ENCODE results near the gene BRCA2. TPM values are rescaled to one million over a fixed set of nuclear protein-coding genes. Genes with fewer than 3 reads are reported as not detected.
A peak's percentile ranks its signal among the peaks of the same experiment; 100 is the strongest.

Gene BRCA2
- total RNA-seq, 1 donor from 2014 or later = 0.53 TPM

- no peaks in the 10 kb centered on the region for H3K27me3 ChIP-seq (ENCODE audit: control insufficient read depth, insufficient read depth, low read length)
- DNase-seq (ENCODE audit: low read depth) (peak; percentile 39), FAIRE-seq (no peak)
- no peak overlapping the region for H3K4me3 ChIP-seq (ENCODE audit: low read depth, low read length)
- peak; percentile 68 for TF ChIP-seq CTCF (IDR thresholded peaks at IDR 0.05; ENCODE audit: insufficient read depth, low read length, severe bottlenecking)
- H3K36me3 ChIP-seq (ENCODE audit: control insufficient read depth, insufficient read depth, low read length) = no peaks in the 10 kb centered on the region
These were observed 66.2 kb downstream of the BRCA2 start for GRCh38 chr13:32381539-32381938.

GRCh38 chr13:32383836-32384618 lies 68.7 kb downstream of the BRCA2 start:
- no peak for DNase-seq (ENCODE audit: low read depth)
- Histone ChIP-seq H3K4me3 (ENCODE audit: low read depth, low read length) (no peak overlapping the region), H3K36me3 (ENCODE audit: control insufficient read depth, insufficient read depth, low read length) (no peaks in the 10 kb centered on the region), H3K27me3 (ENCODE audit: control insufficient read depth, insufficient read depth, low read length) (no peaks in the 10 kb centered on the region)
- TF ChIP-seq CTCF (IDR thresholded peaks at IDR 0.05; ENCODE audit: insufficient read depth, low read length, severe bottlenecking) = no peak
- FAIRE-seq = no peak

GRCh38 chr13:32384702-32385101 lies 69.4 kb downstream of the BRCA2 start:
- FAIRE-seq = no peak
- DNase-seq (ENCODE audit: low read depth) = no peak
- no peaks in the 10 kb centered on the region for H3K36me3 ChIP-seq (ENCODE audit: control insufficient read depth, insufficient read depth, low read length)
- no peak for TF ChIP-seq CTCF (IDR thresholded peaks at IDR 0.05; ENCODE audit: insufficient read depth, low read length, severe bottlenecking)
- H3K4me3 ChIP-seq (ENCODE audit: low read depth, low read length) = no peak overlapping the region
- no peaks in the 10 kb centered on the region for H3K27me3 ChIP-seq (ENCODE audit: control insufficient read depth, insufficient read depth, low read length)

- no peak for FAIRE-seq
- Histone ChIP-seq H3K36me3 (ENCODE audit: control insufficient read depth, insufficient read depth, low read length) (no peaks in the 10 kb centered on the region), H3K4me3 (ENCODE audit: low read depth, low read length) (no peak overlapping the region), H3K27me3 (ENCODE audit: control insufficient read depth, insufficient read depth, low read length) (no peaks in the 10 kb centered on the region)
- TF ChIP-seq CTCF (IDR thresholded peaks at IDR 0.05; ENCODE audit: insufficient read depth, low read length, severe bottlenecking) = no peak
- no peak for DNase-seq (ENCODE audit: low read depth)
These were observed 70.1 kb downstream of the BRCA2 start for GRCh38 chr13:32385410-32385809.

GRCh38 chr13:32390048-32390447 lies 74.7 kb downstream of the BRCA2 start:
- Histone ChIP-seq H3K4me3 (ENCODE audit: low read depth, low read length) (no peak overlapping the region), H3K36me3 (ENCODE audit: control insufficient read depth, insufficient read depth, low read length) (no peaks in the 10 kb centered on the region), H3K27me3 (ENCODE audit: control insufficient read depth, insufficient read depth, low read length) (no peaks in the 10 kb centered on the region)
- DNase-seq (ENCODE audit: low read depth) (no peak), FAIRE-seq (no peak)
- TF ChIP-seq CTCF (IDR thresholded peaks at IDR 0.05; ENCODE audit: insufficient read depth, low read length, severe bottlenecking) = no peak

- no peak for FAIRE-seq
- no peak for DNase-seq (ENCODE audit: low read depth)
- no peak for TF ChIP-seq CTCF (IDR thresholded peaks at IDR 0.05; ENCODE audit: insufficient read depth, low read length, severe bottlenecking)
- Histone ChIP-seq H3K27me3 (ENCODE audit: control insufficient read depth, insufficient read depth, low read length) (no peaks in the 10 kb centered on the region), H3K36me3 (ENCODE audit: control insufficient read depth, insufficient read depth, low read length) (no peaks in the 10 kb centered on the region), H3K4me3 (ENCODE audit: low read depth, low read length) (no peak overlapping the region)
These were observed 75.2 kb downstream of the BRCA2 start for GRCh38 chr13:32390484-32390883.

Data from bronchial epithelial cell (primary cell).